ENCODE data around the gene MAU2. TPM values are rescaled to one million over a fixed set of nuclear protein-coding genes. Genes with fewer than 3 reads are reported as not detected.

Gene MAU2
- total RNA-seq, 1 donor = 32.4 TPM

- no peak overlapping the region for H3K4me3 ChIP-seq (ENCODE audit: low read depth, low read length)
- peak; percentile 87 for TF ChIP-seq CTCF (IDR thresholded peaks at IDR 0.05; ENCODE audit: insufficient read depth, low read depth, low read length)
Measured at GRCh38 chr19:19361075-19361594, 40.5 kb downstream of the MAU2 start.

GRCh38 chr19:19362075-19362474, 41.4 kb downstream of the MAU2 start:
- H3K4me3 ChIP-seq (ENCODE audit: low read depth, low read length) = no peak overlapping the region
- DNase-seq (ENCODE audit: low read depth) = no peak
- TF ChIP-seq CTCF (IDR thresholded peaks at IDR 0.05; ENCODE audit: insufficient read depth, low read depth, low read length) = no peak

More at GRCh38 chr19:19361075-19361594, 40.5 kb downstream of the MAU2 start:
- DNase-seq (ENCODE audit: low read depth) = peak; percentile 83

- H3K4me3 ChIP-seq (ENCODE audit: low read depth, low read length) = no peak overlapping the region
- peak; percentile 92 for TF ChIP-seq CTCF (IDR thresholded peaks at IDR 0.05; ENCODE audit: insufficient read depth, low read depth, low read length)
- peak; percentile 80 for DNase-seq (ENCODE audit: low read depth)
Measured at GRCh38 chr19:19366434-19367396, 46.1 kb downstream of the MAU2 start.

- no peak for TF ChIP-seq CTCF (IDR thresholded peaks at IDR 0.05; ENCODE audit: insufficient read depth, low read depth, low read length)
- H3K4me3 ChIP-seq (ENCODE audit: low read depth, low read length) = no peak overlapping the region
- no peak for DNase-seq (ENCODE audit: low read depth)
Measured at GRCh38 chr19:19368087-19368486, 47.5 kb downstream of the MAU2 start.

- no peak for TF ChIP-seq CTCF (IDR thresholded peaks at IDR 0.05; ENCODE audit: insufficient read depth, low read depth, low read length)
- DNase-seq (ENCODE audit: low read depth) = no peak
- H3K4me3 ChIP-seq (ENCODE audit: low read depth, low read length) = no peak overlapping the region
Measured at GRCh38 chr19:19371059-19371458, 50.4 kb downstream of the MAU2 start.

GRCh38 chr19:19372656-19373416, 52.2 kb downstream of the MAU2 start:
- DNase-seq (ENCODE audit: low read depth) = peak; percentile 58
- no peak for TF ChIP-seq CTCF (IDR thresholded peaks at IDR 0.05; ENCODE audit: insufficient read depth, low read depth, low read length)
- no peak overlapping the region for H3K4me3 ChIP-seq (ENCODE audit: low read depth, low read length)
